Neural cell (in vitro differentiated cells): ENCODE measurements around the gene ANKRD35.

ENCODE experiments used
- EP300 ChIP-seq: fragments of 450-650 bp; conservative IDR thresholded peaks from 2 replicates; pipeline ENCODE4 v1.6.1; 2014; ENCODE audit warnings: antibody characterized with exemption, mild to moderate bottlenecking, moderate library complexity; ENCODE audit not compliant: poor library complexity, severe bottlenecking
- EZH2 ChIP-seq: fragments of 200-600, 300-800 bp; shearing (Covaris generic), sonication (generic); IDR thresholded peaks from 2 replicates; pipeline ENCODE4 v1.6.1; 2014; ENCODE audit warnings: antibody characterized with exemption, low read length, borderline replicate concordance, mild to moderate bottlenecking; ENCODE audit not compliant: insufficient read depth, poor library complexity, severe bottlenecking
- MXI1 ChIP-seq: fragments of 450-650 bp; conservative IDR thresholded peaks from 2 replicates; pipeline ENCODE4 v1.6.1; 2014; ENCODE audit warnings: antibody characterized with exemption, mild to moderate bottlenecking; ENCODE audit not compliant: poor library complexity, severe bottlenecking
- POLR2AphosphoS5 ChIP-seq: IDR thresholded peaks from 2 replicates; pipeline ENCODE4 v1.6.1; 2012
- RAD21 ChIP-seq: fragments of 450-650 bp; conservative IDR thresholded peaks from 2 replicates; pipeline ENCODE4 v1.6.1; 2014; ENCODE audit warnings: antibody characterized with exemption, mild to moderate bottlenecking, moderate library complexity
- SMC3 ChIP-seq: fragments of 450-650 bp; conservative IDR thresholded peaks from 2 replicates; pipeline ENCODE4 v1.6.1; 2014; ENCODE audit warnings: antibody characterized with exemption, mild to moderate bottlenecking, moderate library complexity; ENCODE audit not compliant: poor library complexity
- TAF1 ChIP-seq: IDR thresholded peaks from 2 replicates; pipeline ENCODE4 v1.6.1; 2012; ENCODE audit warnings: low read depth
- TF ChIP-seq, protein P1 (sequence below): fragments of 450-650 bp; IDR thresholded peaks from 2 replicates; pipeline ENCODE4 v1.5.1; 2014; ENCODE audit warnings: antibody characterized with exemption, mild to moderate bottlenecking, moderate library complexity; ENCODE audit not compliant: poor library complexity, severe bottlenecking

DNA sequence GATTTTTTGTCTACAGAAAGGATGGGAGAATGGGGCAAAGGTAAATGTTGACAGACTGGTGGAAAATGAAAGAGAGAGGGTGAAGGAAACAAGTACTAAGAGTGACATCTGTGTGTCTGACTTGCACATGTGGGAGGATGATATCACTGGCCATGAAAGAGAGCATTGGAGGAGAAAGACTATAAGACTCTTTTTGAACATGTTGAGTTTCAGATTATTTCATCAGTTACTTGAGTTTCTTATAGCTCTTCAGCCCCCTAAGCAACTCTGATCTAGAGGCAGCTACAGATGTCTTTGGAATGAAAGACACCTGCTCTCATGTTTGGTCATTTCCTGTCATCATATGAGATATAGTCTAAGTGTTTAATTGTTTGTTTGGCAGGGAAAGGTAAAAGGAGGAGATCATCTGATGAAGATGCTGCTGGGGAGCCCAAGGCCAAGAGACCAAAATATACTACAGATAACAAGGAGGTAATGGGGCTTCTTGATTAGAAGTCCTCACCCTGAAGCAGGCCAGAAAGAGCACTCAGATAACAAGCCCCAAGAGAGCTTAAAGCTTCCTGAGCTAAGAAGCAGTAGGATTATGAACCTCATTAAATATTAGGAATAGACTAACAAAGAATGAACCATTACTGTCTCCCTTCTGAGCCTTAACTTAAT lies 57.2 kb downstream of the ANKRD35 start:
- TF ChIP-seq, protein P1, sequence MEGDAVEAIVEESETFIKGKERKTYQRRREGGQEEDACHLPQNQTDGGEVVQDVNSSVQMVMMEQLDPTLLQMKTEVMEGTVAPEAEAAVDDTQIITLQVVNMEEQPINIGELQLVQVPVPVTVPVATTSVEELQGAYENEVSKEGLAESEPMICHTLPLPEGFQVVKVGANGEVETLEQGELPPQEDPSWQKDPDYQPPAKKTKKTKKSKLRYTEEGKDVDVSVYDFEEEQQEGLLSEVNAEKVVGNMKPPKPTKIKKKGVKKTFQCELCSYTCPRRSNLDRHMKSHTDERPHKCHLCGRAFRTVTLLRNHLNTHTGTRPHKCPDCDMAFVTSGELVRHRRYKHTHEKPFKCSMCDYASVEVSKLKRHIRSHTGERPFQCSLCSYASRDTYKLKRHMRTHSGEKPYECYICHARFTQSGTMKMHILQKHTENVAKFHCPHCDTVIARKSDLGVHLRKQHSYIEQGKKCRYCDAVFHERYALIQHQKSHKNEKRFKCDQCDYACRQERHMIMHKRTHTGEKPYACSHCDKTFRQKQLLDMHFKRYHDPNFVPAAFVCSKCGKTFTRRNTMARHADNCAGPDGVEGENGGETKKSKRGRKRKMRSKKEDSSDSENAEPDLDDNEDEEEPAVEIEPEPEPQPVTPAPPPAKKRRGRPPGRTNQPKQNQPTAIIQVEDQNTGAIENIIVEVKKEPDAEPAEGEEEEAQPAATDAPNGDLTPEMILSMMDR: no peak
- no peak for TF ChIP-seq POLR2AphosphoS5
- TF ChIP-seq EZH2: no peak
- no peak for TF ChIP-seq EP300
- TF ChIP-seq MXI1: no peak
- no peak for TF ChIP-seq SMC3
- no peak for TF ChIP-seq RAD21
- no peak for TF ChIP-seq TAF1
